Gastrocnemius medialis (tissue), 4 donors: Measurements from ENCODE around the gene TTC14.

Source experiments
- CTCF ChIP-seq, 5 experiments: fragments of 450-650 bp in 3 of 5; fragments of 200-600 bp in 2 of 5; sonication (generic) in 2 of 5; IDR thresholded peaks in 4 of 5; conservative IDR thresholded peaks in 1 of 5; 1 replicate in 4 of 5; 2 replicates in 1 of 5; pipeline ENCODE4 v1.5.1; 2016 to 2019; ENCODE audit warnings: antibody characterized with exemption in 5 of 5, mild to moderate bottlenecking in 3 of 5, moderate library complexity in 3 of 5
- POLR2A ChIP-seq, 2 donors: fragments of 450-650 bp; IDR thresholded peaks; one replicate each; pipeline ENCODE4 v1.6.1; 2017; ENCODE audit warnings: antibody characterized with exemption in 2 of 2, mild to moderate bottlenecking in 2 of 2, moderate library complexity in 2 of 2

GRCh38 chr3:180630371-180630770, 28.4 kb downstream of the TTC14 start:
- no peak for TF ChIP-seq CTCF (IDR thresholded peaks at IDR 0.05 in 4 of 5, conservative IDR thresholded peaks at IDR 0.05 in 1 of 5)
- TF ChIP-seq POLR2A (IDR thresholded peaks at IDR 0.05): no peak
